GM19452 (cell line): Measurements from ENCODE around the gene SPIRE1.

ENCODE experiments used
- ATAC-seq: cut with Tn5 transposase; IDR thresholded peaks from one replicate; pipeline ENCODE4 v1.9.1; 2021; ENCODE audit not compliant: unreplicated experiment

The SPIRE1 gene

GRCh38 chr18:12455496-12455895 is 202.4 kb downstream of the SPIRE1 start:
- no peak for ATAC-seq

- ATAC-seq, result no peak
These were observed 205.1 kb downstream of the SPIRE1 start for GRCh38 chr18:12452784-12453183.

GRCh38 chr18:12451428-12451827 is 206.5 kb downstream of the SPIRE1 start:
- no peak for ATAC-seq

- ATAC-seq, result no peak
These were observed 208.7 kb downstream of the SPIRE1 start for GRCh38 chr18:12449051-12449785.

- no peak for ATAC-seq
These were observed 212.4 kb downstream of the SPIRE1 start for GRCh38 chr18:12445554-12445953.

- no peak for ATAC-seq
These were observed 214.4 kb downstream of the SPIRE1 start for GRCh38 chr18:12443551-12443950.

- no peak for ATAC-seq
These were observed 215.0 kb downstream of the SPIRE1 start for GRCh38 chr18:12442946-12443345.

GRCh38 chr18:12441475-12442034 is 216.4 kb downstream of the SPIRE1 start:
- no peak for ATAC-seq

GRCh38 chr18:12438257-12438656 is 219.7 kb downstream of the SPIRE1 start:
- ATAC-seq, result no peak

GRCh38 chr18:12435867-12436266 is 222.0 kb downstream of the SPIRE1 start:
- ATAC-seq, result no peak

GRCh38 chr18:12434541-12434929 is 223.4 kb downstream of the SPIRE1 start:
- ATAC-seq, result no peak

- ATAC-seq, result no peak
These were observed 223.9 kb downstream of the SPIRE1 start for GRCh38 chr18:12433829-12434540.

- ATAC-seq, result no peak
These were observed 225.0 kb downstream of the SPIRE1 start for GRCh38 chr18:12432881-12433280.

- no peak for ATAC-seq
These were observed 225.7 kb downstream of the SPIRE1 start for GRCh38 chr18:12432196-12432595.

GRCh38 chr18:12431561-12431960 is 226.3 kb downstream of the SPIRE1 start:
- ATAC-seq, result no peak

- ATAC-seq, result no peak
These were observed 227.5 kb downstream of the SPIRE1 start for GRCh38 chr18:12430137-12430990.

- ATAC-seq, result no peak
These were observed 228.4 kb downstream of the SPIRE1 start for GRCh38 chr18:12429556-12429955.

GRCh38 chr18:12428923-12429322 is 229.0 kb downstream of the SPIRE1 start:
- ATAC-seq, result no peak

GRCh38 chr18:12426924-12427323 is 231.0 kb downstream of the SPIRE1 start:
- ATAC-seq, result no peak

- ATAC-seq, result no peak
These were observed 233.7 kb downstream of the SPIRE1 start for GRCh38 chr18:12424252-12424651.

- no peak for ATAC-seq
These were observed 234.1 kb downstream of the SPIRE1 start for GRCh38 chr18:12423820-12424219.
